HG03135 (cell line): ENCODE results near the gene NMNAT1.
"Not testable (repeated sequence)": the region's sequence is repeated elsewhere in the genome, so short reads cannot be mapped to it uniquely, and the experiment has no call there.

ENCODE experiments used
- ATAC-seq: cut with Tn5 transposase; IDR thresholded peaks from one replicate; pipeline ENCODE4 v1.9.1; 2021; ENCODE audit warnings: mild to moderate bottlenecking, moderate library complexity; ENCODE audit not compliant: unreplicated experiment

Gene NMNAT1

GRCh38 chr1:9942939-9943788 is at the start of gene NMNAT1, which contains the start of gene LZIC:
Gene NMNAT1, plus strand, starts transcription at chr1:9943475. Its CDS starts 28,599 bp downstream, at chr1:9972074.
Gene LZIC, minus strand, starts transcription at chr1:9943391. Its CDS starts 6,772 bp downstream, at chr1:9936619.
- ATAC-seq: peak; percentile 88

- ATAC-seq: no peak
Measured at GRCh38 chr1:9894115-9894514, 49.2 kb upstream of the NMNAT1 start.

- no peak for ATAC-seq
Measured at GRCh38 chr1:9900142-9901043, 42.9 kb upstream of the NMNAT1 start.

- ATAC-seq: no peak
Measured at GRCh38 chr1:9901148-9902059, 41.9 kb upstream of the NMNAT1 start.

- no peak for ATAC-seq
Measured at GRCh38 chr1:9902060-9902452, 41.2 kb upstream of the NMNAT1 start.

DNA sequence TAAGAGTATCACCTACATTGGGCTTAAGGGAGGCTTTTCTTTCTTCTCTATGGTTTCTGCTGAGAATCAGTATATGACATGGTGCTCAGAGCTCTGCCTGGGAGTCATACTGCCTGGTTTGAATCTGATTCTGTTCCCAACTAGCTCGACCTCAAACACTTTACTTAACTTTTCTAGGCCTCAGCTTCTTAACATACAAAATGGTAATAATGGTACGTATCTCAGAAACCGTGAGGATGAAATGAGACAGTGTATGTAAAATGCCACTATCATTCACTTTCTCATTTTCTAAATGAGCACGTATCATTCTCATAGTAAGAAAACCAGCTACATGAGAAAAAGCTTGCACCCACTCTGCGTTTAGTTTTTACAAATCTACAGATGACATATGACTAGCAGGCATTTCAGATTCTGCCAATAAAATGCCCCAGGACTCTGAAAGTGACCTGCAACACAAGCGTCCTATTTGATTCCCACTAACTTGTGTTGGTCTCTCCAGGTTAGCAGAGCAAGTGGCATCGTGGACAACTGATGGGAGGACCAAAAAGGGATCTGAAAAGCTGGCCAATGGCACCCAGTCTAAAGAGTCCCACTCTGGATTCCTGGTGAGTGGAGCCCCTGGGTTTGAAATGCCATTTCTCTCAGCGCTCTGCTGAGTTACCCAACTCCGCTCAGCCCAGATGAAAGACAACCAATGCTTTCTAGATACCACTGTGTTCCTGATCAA is 39.3 kb upstream of the NMNAT1 start:
- ATAC-seq: no peak

DNA sequence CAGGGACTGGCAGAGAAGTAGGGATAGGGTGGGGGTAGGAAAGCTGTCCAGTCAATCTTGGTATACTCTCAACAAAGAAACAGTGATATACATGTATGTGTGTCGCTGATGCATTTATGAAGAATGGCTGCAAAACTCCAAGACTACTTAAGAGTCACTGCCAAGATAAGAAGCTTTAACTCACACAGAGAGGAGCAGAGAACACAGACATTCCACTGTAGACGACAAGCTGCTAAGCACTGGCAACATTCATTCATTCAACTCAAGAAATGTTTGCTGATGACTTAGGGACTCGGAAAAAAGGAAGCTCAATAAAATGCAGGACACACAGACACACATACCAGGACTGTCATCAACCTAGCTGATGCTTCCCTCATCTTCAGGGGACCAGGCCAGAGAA is 38.7 kb upstream of the NMNAT1 start:
- no peak for ATAC-seq

DNA sequence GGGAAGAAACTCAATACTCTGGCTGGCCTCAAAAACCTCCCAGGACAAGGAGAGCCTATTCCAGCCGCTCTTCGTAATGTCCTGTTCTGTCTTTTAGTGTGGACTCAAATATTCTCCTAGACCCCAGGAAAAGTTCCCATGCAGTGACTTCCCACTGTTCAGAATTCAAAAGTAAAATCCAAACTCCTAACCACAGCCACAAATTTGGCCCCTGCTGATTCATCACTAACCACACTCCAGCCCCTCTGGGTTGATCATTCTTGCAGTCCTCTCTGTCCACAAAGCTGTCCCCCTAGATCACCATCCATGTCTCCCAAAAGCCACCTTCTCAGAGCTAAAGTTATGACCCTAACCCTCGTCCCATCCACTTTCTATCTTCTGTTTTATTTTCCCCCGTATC is 38.3 kb upstream of the NMNAT1 start:
- no peak for ATAC-seq

DNA sequence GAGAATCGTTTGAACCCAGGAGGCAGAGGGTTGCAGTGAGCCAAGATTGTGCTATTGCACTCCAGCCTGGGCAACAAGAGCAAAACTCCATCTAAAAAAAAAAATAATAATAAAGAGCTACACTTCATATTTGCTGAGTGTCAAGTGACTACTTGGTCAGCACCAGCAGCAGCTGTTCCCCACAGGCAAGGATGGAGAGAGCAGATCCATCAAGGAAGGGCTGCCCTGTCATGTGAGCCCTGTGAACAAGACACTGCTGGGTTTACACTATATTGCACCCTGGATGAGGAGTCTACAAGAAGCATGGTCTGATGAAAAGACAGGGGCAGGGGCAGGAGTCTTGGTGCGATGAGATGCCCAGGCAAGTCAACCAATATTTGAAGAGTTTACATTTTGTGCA is 36.8 kb upstream of the NMNAT1 start:
- no peak for ATAC-seq

- no peak for ATAC-seq
Measured at GRCh38 chr1:9907441-9907840, 35.8 kb upstream of the NMNAT1 start.

DNA sequence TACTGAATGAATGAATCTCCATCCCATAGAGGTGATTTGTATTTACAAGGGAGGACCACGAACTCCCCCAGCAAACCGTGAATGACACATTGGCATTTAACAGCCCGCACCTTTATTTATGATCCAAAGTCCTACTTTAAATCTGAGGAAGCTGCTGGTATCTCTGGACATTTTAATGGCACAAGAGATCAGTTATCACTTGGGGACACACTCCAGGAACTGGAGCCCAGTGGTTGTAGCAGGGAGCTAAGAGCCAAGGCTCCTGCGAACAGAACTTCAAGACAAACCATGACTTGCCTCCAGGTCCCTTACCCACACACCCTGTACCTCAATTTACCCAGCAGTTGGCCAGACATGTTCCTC is 34.4 kb upstream of the NMNAT1 start:
- ATAC-seq: no peak

GRCh38 chr1:9909234-9910046 is 33.8 kb upstream of the NMNAT1 start:
- peak; percentile 1 for ATAC-seq

DNA sequence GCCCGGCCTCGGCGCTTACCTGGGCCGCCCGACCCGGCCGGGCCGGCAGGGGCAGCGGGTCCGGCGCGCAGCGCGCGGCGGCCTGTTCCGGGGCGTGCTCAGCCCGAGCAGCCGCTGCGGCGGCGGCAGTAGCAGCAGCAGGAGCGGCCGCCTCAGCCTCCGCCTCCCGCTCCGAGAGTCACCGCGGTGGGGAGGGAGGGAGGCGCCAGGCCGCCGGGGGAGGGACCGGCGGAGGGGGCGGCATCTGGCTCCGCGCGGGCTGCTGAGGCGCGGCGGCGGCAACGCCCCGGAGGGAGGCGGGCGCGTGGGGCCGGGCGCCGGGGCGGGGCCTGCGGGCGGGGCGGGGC is 33.2 kb upstream of the NMNAT1 start, which contains the start of gene CTNNBIP1:
Gene CTNNBIP1 (minus strand): TSS at position 194 of the 347 bp plus-strand sequence. CDS start 38,205 bp downstream, outside the sequence.
- peak; percentile 73 for ATAC-seq

GRCh38 chr1:9910423-9911178 is 32.7 kb upstream of the NMNAT1 start:
- peak; percentile 93 for ATAC-seq

DNA sequence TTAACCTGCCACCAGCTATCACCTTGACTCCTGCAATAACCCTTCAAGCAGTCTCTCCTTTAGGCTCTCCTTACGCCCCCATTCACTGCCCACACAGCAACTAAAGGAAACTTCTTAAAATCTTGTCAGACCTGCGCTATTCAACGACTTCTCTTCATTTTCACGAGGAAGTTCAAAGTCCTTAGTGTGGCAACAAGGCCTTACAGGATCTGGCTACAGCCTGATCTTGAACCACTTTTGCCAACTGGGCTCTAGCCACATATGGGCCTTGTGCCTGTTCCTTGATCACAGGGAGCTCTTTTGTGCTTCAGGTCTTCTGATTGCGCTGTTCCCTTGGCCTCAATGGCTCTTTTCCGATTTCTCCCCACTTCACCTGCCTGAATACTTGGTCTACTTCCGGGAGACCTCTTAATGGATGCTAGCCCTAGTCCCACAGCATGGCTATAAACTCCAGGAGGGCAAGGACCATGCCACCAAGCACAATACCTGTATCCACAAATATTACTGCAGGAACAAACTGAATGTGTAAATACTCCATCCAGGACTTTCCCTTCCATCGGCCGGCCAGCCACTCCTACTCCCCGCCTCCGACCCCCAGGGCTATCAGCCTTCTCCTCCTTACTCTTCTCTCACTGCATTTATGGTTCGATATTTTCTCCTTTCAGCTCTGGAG is 30.9 kb upstream of the NMNAT1 start:
- ATAC-seq: no peak

- no peak for ATAC-seq
Measured at GRCh38 chr1:9914610-9914937, 28.7 kb upstream of the NMNAT1 start.

DNA sequence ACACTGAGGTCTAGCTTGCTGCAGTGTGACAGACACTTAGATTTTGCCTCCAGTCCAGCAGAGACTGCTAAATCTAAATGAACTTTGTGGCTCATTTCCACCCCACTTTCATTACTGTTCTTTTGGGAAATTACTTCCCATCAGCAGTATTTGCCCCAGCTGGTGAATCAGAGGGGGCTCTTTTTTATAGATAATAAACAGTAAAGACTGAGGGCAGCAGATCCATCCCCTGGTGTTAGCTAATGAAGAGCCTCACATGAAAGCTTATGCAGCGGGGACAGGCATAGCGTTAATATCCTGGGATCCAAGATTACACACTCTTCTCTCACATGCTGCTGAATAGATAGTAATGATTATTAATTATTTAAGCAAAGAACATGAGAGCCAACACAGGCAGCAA is 26.8 kb upstream of the NMNAT1 start:
- ATAC-seq: no peak

DNA sequence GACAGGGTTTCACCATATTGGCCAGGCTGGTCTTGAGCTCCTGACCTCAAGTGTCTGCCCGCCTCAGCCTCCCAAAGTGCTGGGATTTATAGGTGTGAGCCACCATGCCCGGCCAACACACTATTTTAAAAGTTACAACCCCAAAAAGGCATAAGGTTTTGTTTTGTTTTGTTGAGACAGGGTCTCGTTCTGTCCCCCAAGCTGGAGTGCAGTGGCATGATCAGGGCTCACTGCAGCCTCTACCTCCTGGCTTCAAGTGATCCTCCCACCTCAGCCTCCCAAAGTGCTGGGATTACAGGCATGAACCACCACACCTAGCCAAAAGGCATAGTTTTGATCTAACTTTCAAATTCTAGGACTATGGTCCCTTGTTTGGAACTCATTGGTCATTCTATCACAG is 25.8 kb upstream of the NMNAT1 start:
- not testable (repeated sequence) for ATAC-seq
